Measurements from ENCODE around the gene STK33.

The STK33 gene

DNA sequence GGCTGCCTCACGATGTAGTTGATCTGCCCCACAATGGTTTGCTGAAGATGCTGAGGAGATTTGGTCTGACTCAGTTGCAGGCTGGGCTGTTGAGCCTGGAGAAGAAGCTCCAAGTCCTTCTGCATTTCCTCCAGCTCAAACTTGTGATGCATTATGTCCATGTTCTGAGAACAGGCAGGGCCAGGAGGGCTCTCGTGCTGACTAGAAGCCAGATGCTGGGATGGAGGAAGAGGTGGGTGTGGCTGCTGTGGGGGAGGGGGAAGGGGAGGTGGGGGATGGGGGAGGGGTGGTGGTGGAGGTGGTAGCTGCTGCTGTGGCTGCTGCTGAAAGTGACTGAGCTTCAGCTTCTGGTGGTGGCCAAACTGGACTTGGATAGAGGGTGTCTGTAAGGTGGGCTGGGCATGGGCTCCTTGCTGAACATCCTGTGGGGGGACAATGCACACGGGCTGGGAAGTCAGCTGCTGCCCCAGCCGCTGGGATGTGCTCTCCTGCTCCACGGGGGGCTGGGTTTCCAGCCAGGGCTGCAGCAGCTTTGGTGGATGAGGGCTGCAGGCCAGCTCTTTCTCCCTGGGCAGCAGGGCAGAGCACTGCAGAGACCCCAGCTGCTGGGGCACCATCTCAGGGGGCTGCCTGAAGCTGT lies 46.4 kb upstream of the STK33 start:
- Histone ChIP-seq H3K4me3 (ENCODE audit: low read depth, low read length) (no peak overlapping the region), H3K36me3 (ENCODE audit: control insufficient read depth in 2 of 2, insufficient read depth in 1 of 2, low read length in 2 of 2) (peaks cover 0 to 71% of the 10 kb centered on the region in 2 experiments; a peak in 1 of 3 replicates), H3K4me1 (ENCODE audit: control insufficient read depth, insufficient read depth, low read length) (no peaks in the 10 kb centered on the region), H3K27ac (ENCODE audit: extremely low read depth, low read depth, low read length) (no peak overlapping the region), H3K9me3 (ENCODE audit: control insufficient read depth, insufficient read depth, low read depth, low read length) (no peaks in the 10 kb centered on the region)
- POLR2A ChIA-PET, result interaction anchor here (0.9 to 1.1 kb wide), 2 partner anchors 19 to 42 kb away, joined by 3 read pairs; partner anchors contain the start of genes RPL27A and TRIM66
- CTCF ChIA-PET, result interaction anchor here (1.1 kb wide), 1 partner anchor 9 kb away, joined by 3 read pairs; no protein-coding TSS in a partner anchor
- peak; percentile 59 for TF ChIP-seq ZIC2 (tag by site-specific recombination; IDR thresholded peaks at IDR 0.05)
- TF ChIP-seq, protein P1, sequence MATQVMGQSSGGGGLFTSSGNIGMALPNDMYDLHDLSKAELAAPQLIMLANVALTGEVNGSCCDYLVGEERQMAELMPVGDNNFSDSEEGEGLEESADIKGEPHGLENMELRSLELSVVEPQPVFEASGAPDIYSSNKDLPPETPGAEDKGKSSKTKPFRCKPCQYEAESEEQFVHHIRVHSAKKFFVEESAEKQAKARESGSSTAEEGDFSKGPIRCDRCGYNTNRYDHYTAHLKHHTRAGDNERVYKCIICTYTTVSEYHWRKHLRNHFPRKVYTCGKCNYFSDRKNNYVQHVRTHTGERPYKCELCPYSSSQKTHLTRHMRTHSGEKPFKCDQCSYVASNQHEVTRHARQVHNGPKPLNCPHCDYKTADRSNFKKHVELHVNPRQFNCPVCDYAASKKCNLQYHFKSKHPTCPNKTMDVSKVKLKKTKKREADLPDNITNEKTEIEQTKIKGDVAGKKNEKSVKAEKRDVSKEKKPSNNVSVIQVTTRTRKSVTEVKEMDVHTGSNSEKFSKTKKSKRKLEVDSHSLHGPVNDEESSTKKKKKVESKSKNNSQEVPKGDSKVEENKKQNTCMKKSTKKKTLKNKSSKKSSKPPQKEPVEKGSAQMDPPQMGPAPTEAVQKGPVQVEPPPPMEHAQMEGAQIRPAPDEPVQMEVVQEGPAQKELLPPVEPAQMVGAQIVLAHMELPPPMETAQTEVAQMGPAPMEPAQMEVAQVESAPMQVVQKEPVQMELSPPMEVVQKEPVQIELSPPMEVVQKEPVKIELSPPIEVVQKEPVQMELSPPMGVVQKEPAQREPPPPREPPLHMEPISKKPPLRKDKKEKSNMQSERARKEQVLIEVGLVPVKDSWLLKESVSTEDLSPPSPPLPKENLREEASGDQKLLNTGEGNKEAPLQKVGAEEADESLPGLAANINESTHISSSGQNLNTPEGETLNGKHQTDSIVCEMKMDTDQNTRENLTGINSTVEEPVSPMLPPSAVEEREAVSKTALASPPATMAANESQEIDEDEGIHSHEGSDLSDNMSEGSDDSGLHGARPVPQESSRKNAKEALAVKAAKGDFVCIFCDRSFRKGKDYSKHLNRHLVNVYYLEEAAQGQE (tag by site-specific recombination; IDR thresholded peaks at IDR 0.05), result no peak

DNA sequence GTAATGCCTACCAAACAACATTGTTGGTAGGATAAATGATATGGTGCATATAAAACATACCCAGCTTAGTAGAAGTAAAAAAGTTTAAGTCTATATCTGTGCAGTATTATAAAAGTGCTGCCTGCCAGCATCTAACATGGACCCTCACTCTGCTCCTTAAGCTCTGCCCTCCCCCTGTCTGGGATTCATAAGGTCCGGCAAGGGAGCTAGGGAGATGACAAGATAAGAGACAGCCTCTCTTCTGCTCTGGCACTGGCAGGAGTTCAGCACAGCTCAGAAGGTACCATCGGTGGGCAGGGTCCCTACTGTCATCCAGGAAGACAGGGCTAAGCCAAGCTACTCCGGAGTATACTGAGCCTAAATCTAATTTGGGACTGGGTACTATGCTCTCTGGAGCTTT lies 45.6 kb upstream of the STK33 start:
- Histone ChIP-seq H3K4me1 (ENCODE audit: control insufficient read depth, insufficient read depth, low read length) (no peaks in the 10 kb centered on the region), H3K36me3 (ENCODE audit: control insufficient read depth in 2 of 2, insufficient read depth in 1 of 2, low read length in 2 of 2) (peaks cover 0 to 69% of the 10 kb centered on the region in 2 experiments; a peak in 1 of 3 replicates), H3K9me3 (ENCODE audit: control insufficient read depth, insufficient read depth, low read depth, low read length) (no peaks in the 10 kb centered on the region), H3K4me3 (ENCODE audit: low read depth, low read length) (no peak overlapping the region), H3K27ac (ENCODE audit: extremely low read depth, low read depth, low read length) (no peak overlapping the region)
- ChIA-PET POLR2A (interaction anchor here (0.6 to 1.1 kb wide), 3 partner anchors 43 to 273 kb away, joined by 3 to 6 read pairs (median 6); partner anchors contain the start of genes RPL27A and TRIM66), CTCF (interaction anchor here (0.9 kb wide), 1 partner anchor 35 kb away, joined by 4 read pairs; no protein-coding TSS in a partner anchor)
- TF ChIP-seq, protein P2, sequence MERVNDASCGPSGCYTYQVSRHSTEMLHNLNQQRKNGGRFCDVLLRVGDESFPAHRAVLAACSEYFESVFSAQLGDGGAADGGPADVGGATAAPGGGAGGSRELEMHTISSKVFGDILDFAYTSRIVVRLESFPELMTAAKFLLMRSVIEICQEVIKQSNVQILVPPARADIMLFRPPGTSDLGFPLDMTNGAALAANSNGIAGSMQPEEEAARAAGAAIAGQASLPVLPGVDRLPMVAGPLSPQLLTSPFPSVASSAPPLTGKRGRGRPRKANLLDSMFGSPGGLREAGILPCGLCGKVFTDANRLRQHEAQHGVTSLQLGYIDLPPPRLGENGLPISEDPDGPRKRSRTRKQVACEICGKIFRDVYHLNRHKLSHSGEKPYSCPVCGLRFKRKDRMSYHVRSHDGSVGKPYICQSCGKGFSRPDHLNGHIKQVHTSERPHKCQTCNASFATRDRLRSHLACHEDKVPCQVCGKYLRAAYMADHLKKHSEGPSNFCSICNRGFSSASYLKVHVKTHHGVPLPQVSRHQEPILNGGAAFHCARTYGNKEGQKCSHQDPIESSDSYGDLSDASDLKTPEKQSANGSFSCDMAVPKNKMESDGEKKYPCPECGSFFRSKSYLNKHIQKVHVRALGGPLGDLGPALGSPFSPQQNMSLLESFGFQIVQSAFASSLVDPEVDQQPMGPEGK (tag by site-specific recombination; IDR thresholded peaks at IDR 0.05), result no peak
- no peak for TF ChIP-seq SETDB1 (IDR thresholded peaks at IDR 0.05; ENCODE audit: insufficient read length, low read length)
- no peak for TF ChIP-seq KLF10 (tag by site-specific recombination; IDR thresholded peaks at IDR 0.05)
- TF ChIP-seq ZNF701 (tag by site-specific recombination; IDR thresholded peaks at IDR 0.05), result no peak
- no peak for TF ChIP-seq WT1 (tag by site-specific recombination; IDR thresholded peaks at IDR 0.05)
- no peak for TF ChIP-seq ZNF48 (tag by site-specific recombination; IDR thresholded peaks at IDR 0.05)
- no peak for TF ChIP-seq PBX3 (CRISPR knock-in tag; IDR thresholded peaks at IDR 0.05)
- no peak for TF ChIP-seq ZNF174 (tag by site-specific recombination; IDR thresholded peaks at IDR 0.05)
- no peak for TF ChIP-seq INSM2 (tag by site-specific recombination; IDR thresholded peaks at IDR 0.05)
- TF ChIP-seq ZNF26 (tag by site-specific recombination; IDR thresholded peaks at IDR 0.05), result no peak
- TF ChIP-seq ZNF501 (tag by site-specific recombination; IDR thresholded peaks at IDR 0.05), result no peak
- TF ChIP-seq ZNF211 (tag by site-specific recombination; IDR thresholded peaks at IDR 0.05; ENCODE audit: low read depth), result no peak

Data from HEK293 (cell line).